Activated T-helper 1 cell treated with Interleukin-2 at 50 U/mL for 16 hours (primary cell): ENCODE results near the gene ZNG1F.
"Not testable (repeated sequence)": the region's sequence is repeated elsewhere in the genome, so short reads cannot be mapped to it uniquely, and the experiment has no call there.

Source experiments
- DNase-seq: peaks from one replicate; pipeline ENCODE4 v3.0.0-alpha.2; 2020; ENCODE audit warnings: low read depth

Gene ZNG1F

GRCh38 chr9:41123396-41123795, 65.7 kb downstream of the ZNG1F start:
- not testable (repeated sequence) for DNase-seq

GRCh38 chr9:41120696-41121095, 68.4 kb downstream of the ZNG1F start:
- not testable (repeated sequence) for DNase-seq

- DNase-seq, result not testable (repeated sequence)
Observed at GRCh38 chr9:41119719-41120118, 69.4 kb downstream of the ZNG1F start.

GRCh38 chr9:41119311-41119710, 69.8 kb downstream of the ZNG1F start:
- not testable (repeated sequence) for DNase-seq

GRCh38 chr9:41113348-41113747, 75.8 kb downstream of the ZNG1F start:
- not testable (repeated sequence) for DNase-seq

- DNase-seq, result not testable (repeated sequence)
Observed at GRCh38 chr9:41111414-41111813, 77.7 kb downstream of the ZNG1F start.

GRCh38 chr9:41110913-41111312, 78.2 kb downstream of the ZNG1F start:
- DNase-seq, result not testable (repeated sequence)

- not testable (repeated sequence) for DNase-seq
Observed at GRCh38 chr9:41109253-41109652, 79.9 kb downstream of the ZNG1F start.

GRCh38 chr9:41108816-41109215, 80.3 kb downstream of the ZNG1F start:
- not testable (repeated sequence) for DNase-seq

GRCh38 chr9:41106472-41107116, 82.5 kb downstream of the ZNG1F start:
- DNase-seq, result not testable (repeated sequence)

- not testable (repeated sequence) for DNase-seq
Observed at GRCh38 chr9:41105557-41106253, 83.4 kb downstream of the ZNG1F start.

- DNase-seq, result not testable (repeated sequence)
Observed at GRCh38 chr9:41104542-41104941, 84.6 kb downstream of the ZNG1F start.

GRCh38 chr9:41100508-41100907, 88.6 kb downstream of the ZNG1F start:
- not testable (repeated sequence) for DNase-seq

- not testable (repeated sequence) for DNase-seq
Observed at GRCh38 chr9:41098759-41099158, 90.4 kb downstream of the ZNG1F start.

GRCh38 chr9:41095060-41095459, 94.1 kb downstream of the ZNG1F start:
- not testable (repeated sequence) for DNase-seq

GRCh38 chr9:41094010-41094773, 94.9 kb downstream of the ZNG1F start:
- DNase-seq, result not testable (repeated sequence)

GRCh38 chr9:41090922-41091321, 98.2 kb downstream of the ZNG1F start:
- not testable (repeated sequence) for DNase-seq

GRCh38 chr9:41090386-41090785, 98.7 kb downstream of the ZNG1F start:
- DNase-seq, result not testable (repeated sequence)

- DNase-seq, result not testable (repeated sequence)
Observed at GRCh38 chr9:41088450-41089059, 100.6 kb downstream of the ZNG1F start.

GRCh38 chr9:41087929-41088328, 101.2 kb downstream of the ZNG1F start:
- not testable (repeated sequence) for DNase-seq

GRCh38 chr9:41087157-41087780, 101.8 kb downstream of the ZNG1F start:
- not testable (repeated sequence) for DNase-seq

- not testable (repeated sequence) for DNase-seq
Observed at GRCh38 chr9:41086685-41087084, 102.4 kb downstream of the ZNG1F start.
